Left renal cortex interstitium (tissue), 4 donors: Measurements from ENCODE around the gene BHLHA15. TPM values are rescaled to one million over a fixed set of nuclear protein-coding genes. Genes with fewer than 3 reads are reported as not detected.
"Not testable (repeated sequence)": the region's sequence is repeated elsewhere in the genome, so short reads cannot be mapped to it uniquely, and the experiment has no call there.

Experiments
- DNase-seq, 4 donors: peaks; one replicate each; pipeline ENCODE4 v3.0.0-alpha.2; 2013; ENCODE audit warnings: low read depth in 4 of 4, low spot score in 2 of 4, missing footprints in 1 of 4
- polyA plus RNA-seq, 4 donors: library from polyadenylated mRNA; unstranded; fragments of 120-200 nt; gene quantifications; one replicate each; pipeline ENCODE4 v1.2.1, GENCODE V29; 2013; ENCODE audit not compliant: insufficient read length in 4 of 4

BHLHA15 gene
- polyA plus RNA-seq, 4 donors: 0.20 to 0.43 (median 0.32) TPM

GRCh38 chr7:98206451-98207330 lies 4.5 kb upstream of the BHLHA15 start:
- no peak for DNase-seq

- DNase-seq: no peak
Observed at GRCh38 chr7:98209166-98209920, 1.9 kb upstream of the BHLHA15 start.

- no peak for DNase-seq
Observed at GRCh38 chr7:98210513-98211220, 572 bp upstream of the BHLHA15 start.

DNA sequence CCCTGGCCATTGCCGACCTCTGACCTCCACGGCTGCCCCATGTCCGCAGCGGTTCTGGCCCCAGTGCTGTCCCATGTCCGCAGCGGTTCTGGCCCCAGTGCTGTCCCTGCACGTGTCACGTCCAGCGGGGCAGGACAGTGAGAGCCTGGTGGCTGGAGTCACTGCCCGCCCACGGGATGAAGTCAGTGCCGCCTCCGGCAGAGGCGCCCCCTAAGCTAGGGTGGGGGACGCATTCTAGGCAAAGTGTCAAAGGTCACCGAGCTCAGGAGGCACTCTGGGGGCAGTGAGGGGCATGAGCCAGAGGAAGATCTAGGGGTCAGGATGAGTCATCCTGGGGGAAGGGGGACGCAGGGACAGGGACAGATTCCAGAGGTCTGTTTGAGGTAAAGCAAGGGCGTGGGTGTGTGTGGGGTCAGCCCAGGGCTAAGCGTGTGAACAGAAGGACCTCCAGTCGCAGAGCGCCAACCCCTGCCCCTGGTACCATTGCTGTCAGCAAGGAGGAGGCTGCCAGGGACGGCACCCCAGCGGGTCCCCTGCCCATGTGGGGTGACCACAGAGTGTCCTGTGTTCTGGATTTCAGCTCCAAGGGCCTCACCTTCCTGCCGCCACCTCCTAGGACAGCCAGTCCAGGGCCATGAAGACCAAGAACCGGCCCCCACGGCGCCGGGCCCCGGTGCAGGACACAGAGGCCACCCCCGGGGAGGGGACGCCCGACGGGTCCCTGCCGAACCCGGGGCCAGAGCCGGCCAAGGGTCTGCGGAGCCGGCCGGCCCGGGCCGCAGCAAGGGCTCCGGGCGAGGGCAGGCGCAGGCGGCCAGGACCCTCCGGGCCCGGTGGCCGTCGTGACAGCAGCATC lies 665 bp downstream of the BHLHA15 start:
- no peak for DNase-seq

GRCh38 chr7:98212532-98213041 lies 1.3 kb downstream of the BHLHA15 start:
- DNase-seq: no peak

GRCh38 chr7:98213296-98213887 lies 2.2 kb downstream of the BHLHA15 start:
- DNase-seq: no peak

DNA sequence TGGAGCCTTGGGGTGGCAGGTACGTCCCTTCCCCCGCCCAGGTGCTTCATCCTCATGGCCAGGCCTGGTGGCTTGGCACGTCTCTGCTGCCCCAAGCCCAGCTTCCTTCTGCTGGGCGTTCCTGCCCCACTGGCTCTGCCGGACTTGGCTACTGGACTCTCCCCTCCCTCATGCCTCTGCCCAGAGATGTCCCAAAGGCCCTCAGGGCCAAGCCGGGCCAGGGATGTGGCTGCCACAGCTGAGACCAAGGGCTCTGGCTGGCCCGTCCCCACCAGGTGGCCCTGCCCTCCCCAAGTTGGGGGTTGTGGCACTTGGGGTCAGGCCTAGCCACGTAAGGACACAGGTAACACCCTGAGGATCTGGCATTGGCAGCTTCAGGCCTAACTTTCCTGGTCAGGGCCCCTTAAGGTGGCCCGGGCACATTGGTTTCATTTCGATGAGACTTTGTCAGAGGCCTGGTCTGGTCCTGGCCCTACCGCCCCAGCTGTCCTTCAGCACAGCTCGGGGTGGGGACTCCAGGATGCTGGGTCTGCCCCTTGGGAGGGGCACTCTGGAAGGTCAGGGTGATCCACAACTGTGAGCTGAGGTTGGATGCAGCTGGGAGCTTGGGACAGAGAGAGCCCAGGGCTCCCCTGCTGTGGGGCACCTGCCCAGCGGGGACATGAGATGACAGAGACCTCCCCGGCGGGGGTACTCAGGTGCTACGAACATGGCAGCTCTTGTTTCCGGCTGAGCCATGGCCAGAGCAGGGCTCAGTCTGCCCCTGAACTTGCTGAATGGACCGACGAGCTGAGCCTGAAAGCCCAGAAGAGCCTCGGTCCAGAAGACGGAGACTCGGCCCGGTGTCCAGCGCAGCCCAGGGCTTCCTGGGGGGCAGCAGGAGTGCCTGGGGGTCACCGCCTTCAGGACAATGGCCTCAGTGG lies 2.9 kb downstream of the BHLHA15 start:
- DNase-seq: no peak

GRCh38 chr7:98214811-98215321 lies 3.6 kb downstream of the BHLHA15 start:
- DNase-seq: no peak

- no peak for DNase-seq
Observed at GRCh38 chr7:98215561-98216495, 4.6 kb downstream of the BHLHA15 start.

DNA sequence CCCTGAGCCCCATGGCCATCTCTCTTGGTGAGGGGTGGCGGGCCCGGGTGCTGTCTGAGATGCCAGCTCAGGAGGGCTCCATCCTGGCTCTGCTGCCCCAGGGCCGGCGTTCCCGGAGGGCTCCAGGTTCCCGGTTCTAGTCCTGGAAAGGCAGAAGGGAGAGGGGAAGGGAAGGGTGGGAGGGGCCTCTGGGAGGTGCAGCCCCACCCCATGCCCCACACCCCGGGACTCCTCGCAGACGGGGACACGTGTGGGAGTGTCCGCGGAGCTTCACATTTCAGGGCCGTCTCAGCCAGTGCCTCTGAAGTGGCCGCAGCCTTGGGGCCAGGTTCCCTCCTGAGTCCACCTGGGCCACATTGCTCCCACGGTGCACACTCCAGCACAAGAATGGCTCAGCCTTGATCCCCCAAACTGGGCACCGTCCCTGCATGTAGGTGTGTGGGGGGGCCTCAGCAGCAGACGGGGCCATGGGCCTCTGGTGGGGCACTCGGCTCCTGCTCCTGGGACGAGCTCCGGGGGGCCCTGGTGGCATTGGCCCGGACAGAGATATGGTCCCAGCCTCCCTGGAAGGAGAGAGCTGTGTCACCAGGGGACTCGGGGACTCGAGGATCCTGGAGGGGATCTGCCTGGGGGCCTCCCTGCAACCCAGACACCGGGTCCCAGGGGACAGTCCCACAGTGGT lies 5.8 kb downstream of the BHLHA15 start:
- no peak for DNase-seq

DNA sequence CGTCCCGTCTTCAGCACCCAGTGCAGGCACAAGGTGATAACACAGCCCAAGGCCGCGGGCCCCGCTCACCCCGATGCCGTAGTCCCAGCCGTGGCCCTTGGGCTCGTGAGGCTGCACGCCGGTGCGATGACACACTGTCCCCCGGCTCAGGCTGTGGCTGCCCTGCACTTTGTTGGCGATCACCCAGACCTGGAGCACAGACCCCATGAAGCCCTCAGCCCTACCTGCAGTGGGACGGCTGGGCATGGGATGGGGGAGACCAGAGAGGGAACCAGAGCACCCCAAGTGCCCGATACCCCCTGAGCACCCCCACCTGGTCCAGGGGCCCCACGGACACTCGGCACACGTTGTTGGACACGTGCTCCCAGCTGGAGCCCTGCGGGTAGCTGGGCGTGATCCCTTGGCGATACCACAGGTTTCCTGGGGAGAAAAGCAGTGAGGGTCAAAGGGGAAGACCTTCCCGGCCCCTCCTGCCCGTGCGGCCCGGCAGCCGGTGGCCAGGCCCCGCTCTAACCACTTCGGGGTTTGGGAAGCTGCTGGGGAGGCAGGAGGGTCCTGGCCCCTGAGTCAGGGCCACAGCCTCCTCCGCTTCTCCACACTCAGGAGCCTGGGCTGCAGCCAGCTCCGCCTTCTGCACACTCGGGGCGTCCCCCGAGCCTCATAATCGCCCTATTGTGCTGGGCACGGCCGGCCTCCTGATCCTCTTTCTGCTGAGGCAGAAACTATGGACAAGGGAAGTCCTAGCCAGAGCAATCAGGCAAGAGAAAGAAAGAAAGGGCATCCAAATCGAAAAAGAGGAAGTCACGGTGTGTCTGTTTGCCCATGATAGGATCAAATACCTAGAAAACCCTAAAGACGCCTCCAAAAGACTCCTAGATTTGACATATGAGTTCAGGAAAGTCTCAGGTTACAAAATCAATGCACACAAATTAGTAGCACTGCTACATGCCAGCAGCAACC lies 6.7 kb downstream of the BHLHA15 start:
- no peak for DNase-seq

DNA sequence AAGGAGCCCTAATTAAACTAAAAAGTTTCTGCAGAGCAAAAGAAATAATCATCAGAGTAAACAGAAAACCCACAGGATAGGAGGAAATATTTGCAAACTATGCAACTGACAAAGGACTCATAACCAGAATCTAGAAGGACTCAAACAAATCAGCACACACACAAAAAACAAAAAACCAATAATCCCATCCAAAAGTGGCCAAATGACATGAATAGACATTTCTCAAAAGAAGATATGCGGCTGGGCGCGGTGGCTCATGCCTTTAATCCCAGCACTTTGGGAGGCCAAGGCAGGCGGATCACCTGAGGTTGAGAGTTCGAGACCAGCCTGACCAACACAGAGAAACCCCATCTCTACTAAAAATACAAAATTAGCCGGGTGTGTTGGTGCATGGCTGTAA lies 8.1 kb downstream of the BHLHA15 start:
- DNase-seq: not testable (repeated sequence)

DNA sequence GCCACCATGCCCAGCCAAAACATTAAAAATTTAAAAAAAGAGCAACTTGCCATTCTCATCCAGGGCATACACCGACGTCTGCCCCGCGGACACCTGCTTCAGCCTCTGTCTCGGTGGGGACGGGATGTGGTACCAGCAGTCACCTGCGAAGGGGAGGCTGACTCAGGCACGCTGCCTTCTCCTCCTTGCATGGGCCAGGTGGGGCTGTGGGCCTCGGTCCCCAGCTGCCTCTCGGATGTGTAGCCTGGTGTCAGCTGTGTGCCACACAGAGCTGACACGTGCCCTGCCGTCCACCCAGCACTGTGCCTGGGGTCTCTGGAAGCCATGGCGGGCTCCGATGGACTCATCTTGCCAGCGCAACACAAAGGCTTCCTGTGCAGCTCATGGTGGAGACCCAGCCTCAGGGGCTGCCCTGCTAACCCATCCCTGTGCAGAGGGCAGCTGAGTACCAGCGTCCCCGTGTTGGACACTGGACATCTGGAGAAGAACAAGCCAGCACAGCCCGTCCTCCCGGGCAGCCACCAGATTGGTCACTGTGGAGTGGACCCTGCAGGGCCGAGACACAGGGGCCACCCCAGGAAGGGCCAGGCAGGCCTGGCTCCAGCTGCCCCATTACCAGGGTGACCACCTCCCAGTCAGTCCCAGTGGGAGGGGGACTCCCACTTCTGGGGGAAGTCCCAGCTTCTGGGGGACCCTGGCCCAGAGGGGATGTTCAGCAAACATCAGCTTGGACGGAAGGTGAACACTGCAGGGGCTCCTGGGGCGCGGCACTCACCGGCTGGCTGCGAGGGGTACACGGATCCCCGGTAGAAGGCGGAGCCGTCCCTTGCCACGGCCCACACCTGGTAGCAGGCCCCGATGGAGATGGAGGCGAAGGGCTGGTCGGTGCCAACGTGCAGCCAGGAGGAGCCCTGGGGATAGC lies 10.6 kb downstream of the BHLHA15 start:
- no peak for DNase-seq

- DNase-seq: no peak
Observed at GRCh38 chr7:98222533-98223195, 11.4 kb downstream of the BHLHA15 start.
